IPS DF 19.7 (cell line): ENCODE measurements around the gene CREB3L4.
"Not testable (repeated sequence)": the region's sequence is repeated elsewhere in the genome, so short reads cannot be mapped to it uniquely, and the experiment has no call there.

Experiments
- DNase-seq: peaks from one replicate; pipeline ENCODE4 v3.0.0-alpha.2; 2013; ENCODE audit warnings: low read depth, low spot score

The CREB3L4 gene

DNA sequence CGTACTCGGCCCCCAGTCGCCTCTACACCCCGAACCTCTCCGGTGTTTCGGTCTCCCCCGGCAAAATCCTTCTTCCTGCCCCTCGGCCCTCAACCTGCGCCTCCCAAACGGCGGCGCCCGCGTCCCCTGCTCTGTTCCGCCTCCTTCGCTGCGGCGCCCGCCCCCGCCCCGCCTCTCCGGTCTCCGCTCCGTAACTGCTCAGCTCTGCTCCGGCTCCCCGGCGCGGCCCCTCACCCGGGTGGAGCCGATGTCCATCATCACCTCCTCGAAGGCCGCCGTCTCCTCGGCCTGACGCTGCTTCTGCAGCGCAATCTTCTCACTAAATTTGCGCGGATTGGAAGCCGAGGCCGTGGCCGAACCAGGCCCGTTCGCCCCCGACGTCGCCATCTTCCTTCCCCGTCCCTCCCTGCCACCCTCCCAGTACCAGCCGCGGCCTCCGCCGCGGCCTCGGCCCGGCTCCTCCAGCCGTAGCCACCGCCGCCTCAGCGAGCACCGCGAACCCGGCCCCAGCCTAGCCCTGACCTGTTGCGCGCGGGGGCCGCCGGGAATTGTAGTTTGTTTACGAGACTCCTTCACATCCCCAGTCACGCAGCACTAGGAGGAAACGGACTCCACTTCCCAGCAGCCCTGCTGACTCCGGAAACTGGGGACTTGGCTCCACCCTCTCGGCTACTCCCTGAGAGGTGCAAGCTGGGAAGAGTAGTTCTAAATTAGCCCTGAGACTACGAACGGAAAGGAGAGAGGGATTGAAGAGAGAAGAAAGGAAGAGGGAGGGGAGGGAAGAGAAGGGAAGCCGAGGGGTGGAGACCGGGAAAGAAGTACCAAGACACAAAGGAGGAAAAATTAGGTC is 9.4 kb upstream of the CREB3L4 start, which contains the start of gene CRTC2:
Gene CRTC2 (minus strand): TSS at position 502 of the 850 bp plus-strand sequence. CDS start 115 bp downstream, at position 387.
- DNase-seq: peak; percentile 99

DNA sequence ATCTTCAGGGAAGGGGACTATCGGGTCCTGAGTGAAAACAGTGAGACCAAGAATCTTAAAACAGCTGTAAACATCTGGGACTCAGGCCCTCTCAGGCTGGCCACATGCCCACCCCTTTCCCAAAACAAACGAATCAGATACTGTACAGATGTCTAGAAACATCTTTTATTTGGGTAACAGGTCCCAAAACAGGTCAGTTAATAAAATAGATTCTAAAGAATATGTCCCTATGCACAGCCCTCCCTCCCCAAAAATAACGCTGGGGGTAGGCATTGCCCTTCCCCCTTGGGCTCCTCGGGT is 8.8 kb upstream of the CREB3L4 start:
- DNase-seq: no peak

DNA sequence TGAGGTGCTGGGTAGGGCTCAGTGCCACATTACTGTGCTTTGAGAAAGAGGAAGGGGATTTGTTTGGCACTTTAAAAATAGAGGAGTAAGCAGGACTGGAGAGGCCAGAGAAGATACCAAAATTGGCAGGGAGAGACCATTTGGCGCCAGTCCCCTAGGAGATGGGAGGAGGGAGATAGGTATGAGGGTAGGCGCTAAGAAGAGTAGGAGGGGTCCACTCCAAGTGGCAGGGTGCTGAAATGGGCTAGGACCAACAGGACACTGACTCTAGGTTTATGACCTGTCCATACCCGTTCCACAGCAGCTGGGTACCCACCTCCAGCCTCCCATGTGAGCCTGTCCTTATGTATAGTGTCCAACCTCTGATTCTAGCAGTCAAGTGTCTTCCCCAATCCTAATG is 8.2 kb upstream of the CREB3L4 start:
- no peak for DNase-seq

DNA sequence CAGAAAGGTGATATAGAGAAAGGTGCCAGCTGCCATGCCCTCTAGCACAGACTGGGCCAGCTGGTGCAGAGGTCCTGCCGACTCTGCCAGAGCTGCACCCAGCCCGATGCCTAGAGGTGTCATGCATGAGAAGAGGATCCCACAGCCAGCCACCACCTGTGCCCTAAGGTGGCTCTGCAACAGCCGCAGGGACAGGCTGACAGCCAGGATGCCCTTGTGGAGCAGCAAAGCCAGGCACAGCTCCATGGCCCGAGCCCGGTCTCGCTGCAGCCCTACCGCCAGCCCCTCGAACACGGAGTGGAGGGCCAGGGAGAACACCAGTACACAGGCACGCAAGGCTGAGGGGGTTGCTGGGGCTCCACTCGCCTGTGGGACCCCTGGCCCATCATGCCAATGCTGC is 7.5 kb upstream of the CREB3L4 start:
- no peak for DNase-seq

DNA sequence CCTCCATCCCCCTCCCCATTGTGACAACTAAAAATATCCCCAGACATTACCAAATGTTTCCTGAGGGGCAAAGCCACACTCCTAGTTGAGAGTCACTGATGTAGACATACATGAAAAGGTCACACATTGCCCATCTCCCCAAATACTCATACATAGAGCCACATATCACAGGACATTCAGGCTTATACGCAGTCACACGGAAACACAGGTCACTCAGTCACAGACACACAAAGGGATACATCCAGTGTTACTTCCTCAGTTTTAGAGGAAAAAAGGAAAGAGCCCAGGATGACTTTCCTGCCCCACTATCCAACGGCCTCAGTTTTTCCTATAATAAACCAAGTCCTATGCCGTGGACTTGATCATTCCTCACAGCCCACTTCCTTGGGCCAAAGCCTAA is 6.3 kb upstream of the CREB3L4 start:
- DNase-seq: no peak

DNA sequence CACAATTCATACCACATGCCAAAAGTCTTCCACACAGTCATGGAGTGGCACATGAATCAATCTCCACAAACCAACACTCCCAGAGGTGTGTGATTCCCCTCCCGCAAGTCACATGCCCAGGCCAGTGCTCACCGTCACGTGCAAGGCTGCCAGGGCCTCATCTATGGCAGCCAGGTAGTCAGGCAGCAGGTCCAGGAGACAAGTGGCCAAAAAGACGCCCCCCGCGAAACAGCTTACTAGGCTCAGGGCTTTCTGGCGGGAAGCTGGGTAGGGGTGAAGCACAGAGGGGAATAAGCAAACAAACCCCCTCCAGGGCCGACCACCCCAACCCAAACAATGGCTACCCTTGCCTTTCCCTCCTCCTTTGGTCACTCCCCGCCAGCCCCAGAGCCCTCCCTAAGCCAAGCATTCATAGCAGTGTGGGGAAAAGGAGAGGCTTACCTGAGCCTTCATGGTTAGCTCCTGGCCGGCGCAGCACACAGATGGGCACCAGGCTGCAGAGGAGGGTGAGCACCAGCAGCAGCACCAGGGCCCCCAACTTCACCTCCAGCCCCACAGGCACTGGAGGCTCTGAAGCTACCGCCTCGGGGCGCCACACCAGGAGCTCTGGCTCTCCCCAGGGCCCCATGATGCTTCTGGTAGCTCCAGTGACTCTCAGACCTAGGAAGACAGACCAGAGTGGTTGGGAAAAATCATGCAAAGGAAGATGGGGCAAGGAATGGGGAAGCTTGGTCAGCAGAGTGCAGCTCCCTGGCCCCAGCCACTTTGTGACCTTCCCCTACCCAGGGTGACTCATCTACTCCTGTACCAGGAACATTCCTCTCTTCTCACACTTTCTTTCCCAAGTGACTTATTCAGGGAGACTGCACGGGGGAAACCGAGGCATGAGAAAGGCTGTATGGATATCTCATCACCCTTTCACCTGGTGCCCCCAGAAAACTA is 5.3 kb upstream of the CREB3L4 start:
- DNase-seq: no peak

DNA sequence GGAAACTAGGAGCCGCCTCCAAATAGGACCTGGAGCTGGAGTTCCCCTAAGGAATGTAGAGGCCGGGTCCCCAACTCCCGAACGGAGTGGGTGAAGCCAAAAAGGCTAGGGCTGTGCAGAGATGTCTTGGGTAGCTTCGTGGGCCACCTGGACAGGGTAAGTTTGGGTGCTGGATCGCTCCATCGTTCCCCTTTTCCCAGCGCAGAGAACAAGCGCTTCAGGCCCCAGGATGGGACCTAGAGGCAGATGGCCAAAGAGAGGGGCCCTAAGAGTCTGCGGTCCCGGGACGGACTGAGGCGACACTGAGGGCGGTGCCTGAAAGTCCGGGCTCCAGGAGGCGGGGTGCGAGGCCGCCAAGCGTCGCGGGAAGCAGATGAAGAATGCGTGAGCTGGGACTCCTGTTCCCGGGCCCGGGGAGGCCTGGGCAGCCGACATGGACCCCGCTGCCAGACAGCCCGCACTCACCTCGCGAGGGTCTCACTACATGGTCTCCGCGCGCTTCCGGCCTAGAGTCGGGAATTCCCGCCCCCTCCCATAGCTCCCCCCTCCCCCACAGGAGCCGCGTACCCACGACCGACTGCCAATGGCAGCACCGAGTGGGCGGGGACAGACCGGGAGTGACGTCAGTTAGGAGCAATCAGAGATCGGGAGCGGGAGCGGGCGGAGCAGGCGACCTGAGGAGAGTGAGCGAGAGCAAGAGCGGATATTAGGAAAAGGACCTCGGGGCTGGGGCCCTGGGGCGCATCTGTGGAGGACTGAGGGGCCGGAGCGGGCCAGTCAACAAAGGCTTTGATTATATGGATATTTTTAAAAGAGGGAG is 4.5 kb upstream of the CREB3L4 start, which contains the start of gene SLC39A1:
Gene SLC39A1 (minus strand): TSS at position 508 of the 820 bp plus-strand sequence. CDS start 822 bp downstream, outside the sequence.
- DNase-seq: no peak

DNA sequence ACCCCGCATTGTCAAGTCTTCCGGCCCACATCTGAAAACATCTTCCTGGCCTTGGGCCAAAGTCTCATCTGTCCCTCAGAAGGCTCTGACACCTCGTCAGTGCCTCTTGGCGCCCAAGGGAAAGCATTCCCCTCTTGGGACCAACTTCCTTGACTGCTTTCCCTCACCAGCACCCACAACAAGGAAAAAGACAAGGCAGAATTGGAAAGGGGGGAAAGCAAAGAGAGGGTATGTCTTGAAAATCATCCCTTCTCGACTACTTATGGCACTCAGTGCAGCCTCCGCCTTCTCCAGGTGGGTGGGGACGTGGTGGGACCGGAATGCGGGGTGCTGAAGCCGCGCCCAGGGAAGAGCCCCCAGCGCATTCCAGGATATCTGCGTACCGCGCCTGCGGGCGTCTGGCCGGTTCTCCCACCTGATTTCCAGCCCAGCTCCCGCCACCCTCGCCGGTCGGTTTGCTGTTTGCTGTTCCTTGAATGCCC is 3.8 kb upstream of the CREB3L4 start:
- DNase-seq: no peak

DNA sequence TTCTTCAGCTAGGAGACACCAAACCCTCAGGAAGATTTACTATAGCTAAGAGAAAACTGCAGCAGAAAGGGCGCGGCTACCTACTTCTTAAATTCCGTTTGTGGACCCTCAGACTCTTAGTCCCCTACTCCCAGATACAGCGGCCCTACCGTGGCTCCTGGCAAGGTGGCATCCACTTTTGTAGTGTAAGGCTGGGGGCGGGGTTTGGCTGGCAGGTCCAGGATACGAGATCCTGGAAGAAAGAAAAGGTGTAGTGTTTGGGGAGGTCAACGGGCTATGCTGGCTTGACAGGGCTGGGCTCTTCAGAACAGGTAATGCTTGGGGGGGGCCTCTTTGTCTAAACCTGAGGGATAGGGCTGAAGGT is 280 bp downstream of the CREB3L4 start:
- no peak for DNase-seq

DNA sequence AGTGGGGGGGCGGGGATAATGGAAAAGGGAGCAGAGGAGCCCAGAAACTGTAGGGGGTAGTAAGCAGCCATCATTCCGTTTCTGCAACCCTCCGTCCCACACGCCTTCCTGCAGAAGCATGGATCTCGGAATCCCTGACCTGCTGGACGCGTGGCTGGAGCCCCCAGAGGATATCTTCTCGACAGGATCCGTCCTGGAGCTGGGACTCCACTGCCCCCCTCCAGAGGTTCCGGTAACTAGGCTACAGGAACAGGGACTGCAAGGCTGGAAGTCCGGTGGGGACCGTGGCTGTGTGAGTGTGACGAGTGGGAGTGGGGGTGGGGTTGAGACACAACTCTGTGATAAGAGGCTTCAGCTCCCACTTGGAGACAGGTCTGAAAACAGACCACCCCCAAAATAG is 706 bp downstream of the CREB3L4 start:
- DNase-seq: no peak

DNA sequence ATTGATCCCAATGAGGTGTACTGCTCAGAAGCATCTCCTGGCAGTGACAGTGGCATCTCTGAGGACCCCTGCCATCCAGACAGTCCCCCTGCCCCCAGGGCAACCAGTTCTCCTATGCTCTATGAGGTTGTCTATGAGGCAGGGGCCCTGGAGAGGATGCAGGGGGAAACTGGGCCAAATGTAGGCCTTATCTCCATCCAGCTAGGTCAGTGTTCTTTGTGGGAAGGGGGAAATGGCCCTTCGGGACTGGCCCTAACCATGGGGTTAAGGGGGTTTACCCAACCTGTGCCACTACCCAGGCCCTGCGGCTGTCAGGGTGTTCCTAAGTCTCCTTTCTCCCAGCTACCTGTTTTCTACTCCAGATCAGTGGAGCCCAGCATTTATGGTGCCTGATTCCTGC is 1.3 kb downstream of the CREB3L4 start:
- no peak for DNase-seq

DNA sequence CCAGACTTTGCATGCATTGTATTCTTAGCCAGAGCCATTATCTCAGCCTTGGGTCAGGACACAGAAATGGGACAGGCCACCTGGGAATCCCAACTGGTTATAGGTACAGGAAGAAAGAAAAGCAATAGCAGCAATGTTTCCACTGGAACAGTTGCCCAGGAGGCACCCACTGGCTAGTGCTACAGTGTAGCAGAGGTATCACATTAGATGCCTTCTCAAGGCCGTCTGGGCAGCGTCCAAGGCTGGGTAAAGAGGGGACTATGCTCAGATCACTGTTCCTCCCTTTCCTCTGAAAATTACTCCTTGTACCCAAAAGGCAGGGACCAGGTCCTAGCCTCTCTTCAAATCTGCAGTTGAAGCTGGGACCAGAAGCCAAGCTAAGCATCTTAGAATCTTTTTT is 2.6 kb downstream of the CREB3L4 start:
- no peak for DNase-seq

DNA sequence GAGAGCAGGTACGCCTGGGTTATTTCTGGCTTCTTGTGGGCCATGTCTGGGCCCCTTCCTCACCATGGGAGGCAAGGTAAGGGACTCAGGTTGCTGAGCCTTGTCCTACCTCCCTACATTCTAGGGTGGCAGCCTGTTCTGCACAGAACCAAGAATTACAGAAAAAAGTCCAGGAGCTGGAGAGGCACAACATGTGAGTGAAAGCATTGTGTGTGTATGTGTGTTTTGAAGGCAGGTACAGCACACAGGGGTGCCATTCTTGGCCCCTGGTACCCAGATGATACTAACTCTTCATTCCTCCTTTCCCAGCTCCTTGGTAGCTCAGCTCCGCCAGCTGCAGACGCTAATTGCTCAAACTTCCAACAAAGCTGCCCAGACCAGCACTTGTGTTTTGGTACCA is 5.4 kb downstream of the CREB3L4 start:
- no peak for DNase-seq

DNA sequence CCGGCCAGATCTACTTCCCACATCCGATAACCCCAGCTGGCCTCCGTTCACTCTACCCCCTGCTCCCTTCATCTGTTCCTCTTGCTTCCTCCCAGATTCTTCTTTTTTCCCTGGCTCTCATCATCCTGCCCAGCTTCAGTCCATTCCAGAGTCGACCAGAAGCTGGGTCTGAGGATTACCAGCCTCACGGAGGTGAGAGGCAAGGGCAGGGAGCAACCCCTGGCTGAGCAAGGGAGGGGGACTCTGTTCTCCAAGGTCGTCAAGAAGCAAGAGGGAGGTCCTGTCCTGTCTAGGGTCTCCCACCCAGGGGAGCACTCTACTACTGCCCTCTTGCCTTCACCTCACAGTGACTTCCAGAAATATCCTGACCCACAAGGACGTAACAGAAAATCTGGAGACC is 5.8 kb downstream of the CREB3L4 start:
- DNase-seq: no peak

DNA sequence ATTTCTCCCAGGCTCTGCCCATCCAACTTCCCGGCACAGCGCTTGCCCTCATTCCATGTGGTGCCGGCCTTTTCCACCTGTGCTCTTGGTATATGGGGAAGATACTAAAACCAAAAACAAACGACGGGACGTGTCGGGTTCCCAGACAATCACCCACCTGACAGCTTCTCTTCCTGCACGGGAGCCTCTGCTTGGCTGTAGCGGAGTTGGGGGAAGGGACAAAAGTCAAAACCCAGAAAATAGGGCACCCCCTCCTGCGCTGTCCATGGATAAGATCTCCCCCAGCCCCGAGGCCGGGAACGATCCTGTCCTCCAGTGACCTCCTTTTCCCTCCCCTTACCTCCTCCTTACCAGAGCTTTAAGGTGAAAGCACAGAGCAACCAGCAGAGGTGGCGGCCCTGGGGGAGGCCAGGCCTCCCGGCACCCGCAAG is 9.1 kb downstream of the CREB3L4 start:
- DNase-seq: no peak

DNA sequence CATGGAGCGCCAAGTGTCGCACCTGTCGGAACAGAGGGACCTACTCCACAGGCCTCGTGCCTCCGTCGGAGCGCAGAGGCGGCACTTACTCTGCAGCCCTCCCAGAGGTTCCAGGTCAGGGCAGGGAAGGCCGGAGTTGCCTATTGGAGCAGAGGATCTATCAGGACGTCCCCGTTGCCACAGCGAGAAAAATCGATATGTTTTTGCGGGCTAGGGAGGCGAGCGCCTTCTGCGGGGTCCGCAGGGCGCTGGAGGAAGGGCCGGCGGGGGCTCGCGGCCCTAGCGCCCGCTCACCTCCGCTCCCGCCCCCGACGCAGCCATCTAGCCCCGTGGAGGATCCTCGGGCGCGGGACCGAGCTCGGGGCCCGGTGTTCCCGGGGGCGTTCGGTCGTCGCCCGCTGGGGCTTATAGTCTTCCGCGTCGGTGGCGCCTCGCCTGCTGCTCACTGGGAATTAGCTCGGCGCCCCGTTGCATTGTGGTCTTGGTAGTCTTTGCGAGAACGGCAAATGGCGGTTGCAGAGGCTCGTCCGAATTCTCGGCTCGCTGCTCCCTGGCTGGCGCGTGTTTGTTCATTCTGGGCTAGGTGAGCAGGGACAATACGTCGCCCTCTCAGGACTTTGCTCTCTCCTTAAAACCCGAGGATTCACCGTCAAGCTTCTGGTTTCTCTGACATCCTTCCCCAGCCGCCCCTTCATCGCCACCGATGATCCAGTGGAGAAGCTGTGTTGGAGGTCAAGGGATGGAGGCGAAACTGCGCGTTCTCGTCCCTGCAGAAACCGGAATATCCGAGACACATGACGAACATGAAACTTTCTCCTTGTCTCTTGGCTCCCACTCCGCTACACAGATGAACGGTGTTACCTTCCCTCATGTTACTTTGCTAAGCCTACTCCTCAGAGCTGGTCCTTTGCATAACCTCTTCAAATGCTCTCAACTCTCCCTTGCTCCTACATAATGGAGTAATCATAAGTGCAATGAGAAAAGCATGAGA is 9.8 kb downstream of the CREB3L4 start, which contains the start of gene JTB:
Gene JTB (minus strand): TSS at position 425 of the 991 bp plus-strand sequence. CDS start 422 bp downstream, at position 3.
- no peak for DNase-seq

DNA sequence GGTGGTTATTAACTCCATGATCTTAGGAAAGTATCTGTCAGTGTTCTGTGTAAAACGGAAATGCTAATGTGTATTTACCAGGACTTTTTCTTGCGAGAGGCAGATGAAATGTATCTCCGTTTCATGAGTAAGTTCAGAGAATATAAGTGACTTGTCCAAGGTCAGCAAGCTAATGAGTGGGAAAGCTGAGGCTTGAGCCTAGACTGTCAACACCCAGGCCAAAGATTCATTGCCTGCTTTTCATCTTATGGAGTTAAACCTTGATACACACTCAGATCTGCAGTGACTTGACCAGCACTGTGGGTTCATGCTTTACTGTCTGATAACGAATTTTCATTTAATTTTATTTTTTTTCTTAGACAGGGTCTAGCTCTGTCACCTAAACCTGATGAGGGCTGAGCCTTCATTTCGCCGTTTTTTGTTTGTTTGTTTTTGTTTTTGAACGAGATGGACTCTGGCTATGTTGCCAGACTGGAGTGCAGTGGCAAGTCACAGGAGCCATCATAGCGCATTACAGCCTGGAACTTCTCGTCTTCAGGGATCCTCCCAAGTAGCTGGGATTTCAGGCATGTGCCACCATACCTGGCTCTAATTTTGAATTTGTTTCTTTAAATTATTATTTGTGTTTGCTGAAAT is 10.7 kb downstream of the CREB3L4 start:
- DNase-seq: no peak

DNA sequence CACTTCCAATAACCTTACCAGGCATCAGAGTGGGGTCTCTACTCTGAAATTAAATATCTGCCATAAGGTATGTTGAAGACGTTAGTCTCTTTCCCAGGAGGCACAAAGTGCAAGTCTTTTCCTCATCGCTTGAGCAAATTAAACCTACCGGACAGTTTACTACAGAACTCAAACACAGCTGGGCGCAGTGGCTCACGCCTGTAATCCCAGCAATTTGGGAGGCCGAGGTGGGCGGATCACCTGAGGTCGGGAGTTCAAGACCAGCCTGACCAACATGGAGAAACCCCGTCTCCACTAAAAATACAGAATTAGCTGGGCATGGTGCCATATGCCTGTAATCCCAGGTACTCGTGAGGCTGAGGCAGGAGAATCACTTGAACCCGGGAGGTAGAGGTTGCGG is 11.4 kb downstream of the CREB3L4 start:
- DNase-seq: not testable (repeated sequence)

DNA sequence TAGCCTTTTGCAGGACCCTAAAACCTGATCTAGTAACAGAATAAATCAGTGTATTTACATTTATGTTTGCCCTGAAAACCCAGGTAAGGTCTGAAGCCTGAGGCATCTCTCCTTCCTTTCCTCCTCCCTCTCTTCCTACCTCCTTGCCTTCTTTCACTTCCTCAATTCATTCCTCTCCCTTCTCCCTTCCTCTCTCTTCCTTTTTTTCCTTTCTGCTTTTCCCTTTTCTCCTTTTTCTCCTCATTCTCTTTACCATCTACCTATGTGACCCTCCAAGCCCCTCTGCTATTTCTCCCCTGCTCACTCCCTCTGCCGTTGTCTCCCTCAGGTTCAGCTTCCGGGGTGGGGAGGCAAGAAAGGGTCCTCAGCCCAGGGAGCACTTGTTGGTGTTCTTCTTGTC is 14.0 kb downstream of the CREB3L4 start:
- DNase-seq: not testable (repeated sequence)
